Brain microvascular endothelial cell (primary cell): ENCODE results near the gene FOXP4.

Source experiments
- DNase-seq: peaks from one replicate; pipeline ENCODE4 v3.0.0-alpha.2; 2020
- H3K27ac ChIP-seq: fragments of 250-450 bp; sonication (Bioruptor Pico); 2 replicates; pipeline ENCODE4 v1.5.1; 2020; ENCODE audit warnings: mild to moderate bottlenecking, moderate library complexity
- H3K27me3 ChIP-seq: fragments of 250-450 bp; sonication (Bioruptor Pico); replicated peaks from 2 replicates; pipeline ENCODE4 v1.5.1; 2020; ENCODE audit warnings: mild to moderate bottlenecking
- H3K36me3 ChIP-seq: fragments of 250-450 bp; sonication (Bioruptor Pico); replicated peaks from 2 replicates; pipeline ENCODE4 v1.5.1; 2020; ENCODE audit warnings: mild to moderate bottlenecking
- H3K4me3 ChIP-seq: 2 replicates; pipeline ENCODE4 v1.5.1; 2011; ENCODE audit warnings: low read depth, mild to moderate bottlenecking, control low read depth, low read length, moderate library complexity
- in situ Hi-C: cut with HindIII; loops from 2 replicates; pipeline ENCODE4 v1.10.0; 2017; ENCODE audit warnings: low sequenced_read_pairs, low pct_ligation_motif_present
- TF ChIP-seq, protein P1 (sequence below): IDR thresholded peaks from 2 replicates; pipeline ENCODE4 v1.5.1; 2011; ENCODE audit warnings: low read depth, mild to moderate bottlenecking, moderate library complexity, low read length, control low read depth, inconsistent platforms; ENCODE audit errors: missing control alignments

FOXP4 gene

DNA sequence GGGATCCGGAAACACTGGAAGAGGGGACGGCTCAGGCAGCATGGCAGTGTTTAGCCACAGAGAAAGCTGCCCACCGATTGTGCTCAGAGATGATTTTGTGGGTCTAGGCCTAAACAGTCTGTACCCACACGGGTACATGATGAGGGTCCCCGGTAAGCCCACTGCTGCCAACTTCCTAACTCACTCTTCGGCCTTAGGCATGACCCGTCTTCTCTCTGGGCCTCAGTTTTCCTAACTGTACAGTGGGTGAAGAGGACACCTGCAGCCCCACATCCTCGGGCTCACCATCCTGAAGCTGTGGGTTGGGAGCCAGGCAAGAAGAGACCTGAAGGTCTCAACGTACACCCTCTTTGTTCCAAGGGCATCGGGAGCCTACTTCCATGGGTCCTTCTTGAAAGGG, 6.5 kb downstream of the FOXP4 start:
- H3K27ac ChIP-seq = no peak overlapping the region
- in situ Hi-C loops = no loop called here
- TF ChIP-seq, protein P1, sequence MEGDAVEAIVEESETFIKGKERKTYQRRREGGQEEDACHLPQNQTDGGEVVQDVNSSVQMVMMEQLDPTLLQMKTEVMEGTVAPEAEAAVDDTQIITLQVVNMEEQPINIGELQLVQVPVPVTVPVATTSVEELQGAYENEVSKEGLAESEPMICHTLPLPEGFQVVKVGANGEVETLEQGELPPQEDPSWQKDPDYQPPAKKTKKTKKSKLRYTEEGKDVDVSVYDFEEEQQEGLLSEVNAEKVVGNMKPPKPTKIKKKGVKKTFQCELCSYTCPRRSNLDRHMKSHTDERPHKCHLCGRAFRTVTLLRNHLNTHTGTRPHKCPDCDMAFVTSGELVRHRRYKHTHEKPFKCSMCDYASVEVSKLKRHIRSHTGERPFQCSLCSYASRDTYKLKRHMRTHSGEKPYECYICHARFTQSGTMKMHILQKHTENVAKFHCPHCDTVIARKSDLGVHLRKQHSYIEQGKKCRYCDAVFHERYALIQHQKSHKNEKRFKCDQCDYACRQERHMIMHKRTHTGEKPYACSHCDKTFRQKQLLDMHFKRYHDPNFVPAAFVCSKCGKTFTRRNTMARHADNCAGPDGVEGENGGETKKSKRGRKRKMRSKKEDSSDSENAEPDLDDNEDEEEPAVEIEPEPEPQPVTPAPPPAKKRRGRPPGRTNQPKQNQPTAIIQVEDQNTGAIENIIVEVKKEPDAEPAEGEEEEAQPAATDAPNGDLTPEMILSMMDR = no peak
- H3K36me3 ChIP-seq = peaks cover 2% of the 10 kb centered on the region
- DNase-seq = no peak
- H3K4me3 ChIP-seq = no peak overlapping the region
- H3K27me3 ChIP-seq = no peaks in the 10 kb centered on the region

DNA sequence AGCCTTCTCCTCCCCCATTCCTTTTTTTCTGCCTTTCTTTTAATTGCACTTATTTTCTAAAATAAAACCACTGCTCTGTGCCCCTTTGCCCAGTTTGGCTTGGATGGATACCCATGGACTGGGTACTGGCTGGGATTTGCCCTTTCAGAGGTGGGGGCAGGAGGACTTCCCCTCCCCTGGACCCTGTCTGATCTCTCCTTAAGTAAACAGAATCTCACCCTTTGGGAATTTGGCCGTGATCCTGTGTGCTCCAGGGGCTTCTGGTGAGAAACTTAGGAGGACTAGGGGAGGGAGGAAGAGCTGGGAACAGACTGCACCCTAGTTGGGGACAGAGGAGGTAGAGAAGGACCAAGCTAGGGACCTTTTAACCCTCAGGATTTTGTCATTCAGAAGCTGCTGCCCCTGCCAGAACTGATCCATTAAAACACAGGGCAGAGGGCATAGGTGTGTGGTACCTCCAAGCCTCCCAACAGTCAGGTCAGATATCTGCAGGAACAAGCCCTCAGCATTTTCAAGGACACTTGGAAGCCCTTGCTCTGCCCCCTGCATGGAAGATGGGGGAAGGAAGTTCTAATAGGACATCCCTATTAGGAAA, 7.3 kb downstream of the FOXP4 start:
- in situ Hi-C loops = no loop called here
- TF ChIP-seq, protein P1 = no peak

DNA sequence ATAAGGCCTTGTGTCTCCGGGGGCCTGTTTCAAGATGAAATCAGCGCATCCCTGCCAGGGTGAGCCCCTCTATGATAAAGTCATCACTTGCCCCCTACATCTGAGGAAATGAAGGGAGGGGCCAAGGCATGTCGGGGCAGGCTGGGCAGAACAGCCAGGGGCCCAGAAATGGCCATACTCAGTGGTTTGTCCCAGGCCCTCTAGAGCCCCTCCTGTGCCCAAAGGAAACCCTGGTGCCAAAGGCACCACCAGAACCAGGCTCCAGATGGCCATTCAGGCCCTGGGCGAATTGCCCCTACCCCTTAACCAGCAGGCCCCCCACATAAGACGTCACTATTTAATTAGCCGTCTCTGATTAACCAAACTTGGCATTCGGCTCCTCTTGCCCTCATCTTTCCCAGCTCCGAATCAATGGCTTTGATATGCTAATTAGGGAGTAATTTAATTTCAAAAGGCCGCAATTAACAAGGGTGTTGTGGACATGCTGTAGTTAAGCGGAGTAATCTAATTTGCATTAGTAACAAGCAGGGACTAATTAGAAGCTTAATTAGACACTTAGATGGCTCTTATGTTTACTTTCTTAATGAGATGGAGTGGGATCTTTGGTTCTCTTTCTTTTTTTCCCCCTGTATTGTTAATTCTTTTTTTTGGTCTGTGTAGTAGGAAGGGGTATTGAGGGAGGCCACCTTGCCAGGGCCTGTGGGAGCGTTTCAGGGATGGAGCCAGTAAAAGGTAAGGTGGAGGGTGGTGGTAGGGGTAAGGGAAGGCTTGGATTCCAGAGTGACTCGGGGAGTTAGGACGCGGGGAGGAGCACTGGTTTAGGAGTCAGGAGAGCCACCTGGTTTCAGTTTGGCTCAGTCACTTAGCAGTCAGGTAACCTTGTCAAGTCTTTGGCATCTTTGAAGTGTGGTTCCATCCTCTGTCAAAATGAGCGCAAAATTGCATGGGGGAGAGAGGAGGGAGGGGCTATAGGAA, 9.4 kb downstream of the FOXP4 start:
- TF ChIP-seq, protein P1 = no peak
- in situ Hi-C loops = no loop called here
- Histone ChIP-seq H3K36me3 (peaks cover 2% of the 10 kb centered on the region), H3K27ac (no peak overlapping the region), H3K27me3 (no peaks in the 10 kb centered on the region), H3K4me3 (no peak overlapping the region)
- no peak for DNase-seq

More for the DNA sequence above, 7.3 kb downstream of the FOXP4 start:
- no peak for DNase-seq
- peaks cover 2% of the 10 kb centered on the region for H3K36me3 ChIP-seq
- H3K4me3 ChIP-seq = no peak overlapping the region
- no peak overlapping the region for H3K27ac ChIP-seq
- H3K27me3 ChIP-seq = no peaks in the 10 kb centered on the region

DNA sequence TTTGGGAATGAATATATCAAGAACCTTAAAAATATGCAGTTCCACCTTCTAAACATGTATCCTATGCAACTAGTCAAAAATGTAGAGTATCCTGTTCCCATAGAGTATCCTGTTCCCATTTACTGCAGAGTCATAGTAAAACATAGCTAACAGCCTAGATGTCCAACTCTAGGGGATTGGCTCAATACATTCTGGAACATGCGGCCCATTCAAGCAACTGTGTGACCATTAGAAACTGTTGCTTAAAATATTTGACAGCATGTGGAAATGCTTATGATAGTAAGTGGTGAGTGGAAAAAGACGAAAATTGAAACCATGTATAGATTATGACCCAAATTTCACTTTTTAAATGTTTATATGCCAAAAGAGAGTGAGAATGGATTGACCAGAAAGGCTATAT, 11.2 kb downstream of the FOXP4 start:
- no peak overlapping the region for H3K4me3 ChIP-seq
- H3K36me3 ChIP-seq = no peaks in the 10 kb centered on the region
- TF ChIP-seq, protein P1 = no peak
- in situ Hi-C loops = no loop called here
- no peaks in the 10 kb centered on the region for H3K27me3 ChIP-seq
- H3K27ac ChIP-seq = no peak overlapping the region
- DNase-seq = no peak

DNA sequence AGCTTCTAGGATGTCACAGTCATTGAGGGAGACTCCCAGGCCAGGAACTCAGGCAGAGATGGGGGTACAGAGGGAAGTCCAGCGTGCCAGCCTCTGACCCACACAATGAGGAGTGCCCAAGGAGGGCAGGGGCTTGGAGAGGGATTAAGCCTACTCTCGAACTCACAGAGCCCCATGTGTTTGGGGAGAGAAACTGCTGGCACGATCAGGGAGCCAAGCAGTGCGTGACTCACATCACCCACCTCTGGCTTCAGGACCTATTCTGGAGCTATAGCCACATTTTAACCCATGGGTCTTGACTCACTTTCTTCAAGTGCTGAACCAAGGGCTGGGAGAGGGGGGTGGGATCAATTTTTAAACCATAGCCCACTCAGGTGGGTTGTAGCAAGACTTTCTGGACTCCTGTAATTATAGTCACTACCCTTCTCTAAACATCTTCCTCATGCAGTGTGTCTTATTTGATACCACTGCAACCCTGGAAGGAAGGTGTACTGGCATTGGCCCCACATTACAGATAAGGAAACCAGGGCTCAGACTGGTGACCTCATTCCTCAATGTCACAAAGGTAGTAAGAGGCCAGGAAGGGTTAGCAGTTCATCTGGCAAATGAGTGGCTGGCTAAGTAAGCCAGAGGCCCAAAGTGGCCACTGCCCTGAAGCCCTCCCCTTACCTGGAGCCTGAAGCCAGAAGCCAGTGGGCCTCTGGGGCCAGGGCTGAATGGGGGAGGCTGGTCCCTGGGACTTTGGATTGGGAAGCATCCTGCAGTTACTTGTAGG, 12.0 kb downstream of the FOXP4 start:
- Histone ChIP-seq H3K27ac (no peak overlapping the region), H3K27me3 (no peaks in the 10 kb centered on the region), H3K36me3 (no peaks in the 10 kb centered on the region), H3K4me3 (no peak overlapping the region)
- DNase-seq = no peak
- TF ChIP-seq, protein P1 = no peak
- in situ Hi-C loops = no loop called here
